Cardiac muscle cell (in vitro differentiated cells and primary cell): Measurements from ENCODE around the gene FOXD4. TPM values are rescaled to one million over a fixed set of nuclear protein-coding genes. Genes with fewer than 3 reads are reported as not detected.
"Not testable (repeated sequence)": the region's sequence is repeated elsewhere in the genome, so short reads cannot be mapped to it uniquely, and the experiment has no call there.

Source experiments
- DNase-seq, 2 donors: peaks; one replicate each; pipeline versions ENCODE4 v3.0.0 to v3.0.0-alpha.2; 2010 to 2017; ENCODE audit warnings: low read depth in 1 of 2, low spot score in 1 of 2
- H3K27ac ChIP-seq: fragments of 200-600 bp; sonication (generic); 2 replicates; pipeline ENCODE4 v1.5.1; 2016
- H3K27me3 ChIP-seq: fragments of 200-600 bp; sonication (generic); 2 replicates; pipeline ENCODE4 v1.6.0; 2016; ENCODE audit warnings: control low read depth
- H3K36me3 ChIP-seq: fragments of 200-600 bp; sonication (generic); 2 replicates; pipeline ENCODE4 v1.5.1; 2016; ENCODE audit warnings: control low read depth
- H3K4me1 ChIP-seq: fragments of 200-600 bp; sonication (generic); 2 replicates; pipeline ENCODE4 v1.8.1; 2017; ENCODE audit warnings: low read depth, mild to moderate bottlenecking, mixed run types
- H3K4me3 ChIP-seq: fragments of 200-600 bp; sonication (generic); 2 replicates; pipeline ENCODE4 v1.5.1; 2016; ENCODE audit warnings: mild to moderate bottlenecking
- H3K9me3 ChIP-seq: fragments of 200-600 bp; sonication (generic); 2 replicates; pipeline ENCODE4 v1.5.1; 2017; ENCODE audit warnings: low read depth, mild to moderate bottlenecking, control low read depth
- polyA plus RNA-seq: library from polyadenylated mRNA; unstranded; fragments of >200 nt; fragmentation: Nextera tagmentation; extraction: Ambion mirVana; gene quantifications from 2 replicates; pipeline ENCODE4 v1.2.1, GENCODE V29; 2016
- total RNA-seq: library from RNA; depleted of rRNA; stranded (reverse); fragments of >200 nt; gene quantifications from 2 replicates; pipeline ENCODE4 v1.2.3, GENCODE V29; 2016

FOXD4 gene
- 0.81 and 1.5 TPM in 2 replicates for total RNA-seq
- not detected in 2 replicates for polyA plus RNA-seq

DNA sequence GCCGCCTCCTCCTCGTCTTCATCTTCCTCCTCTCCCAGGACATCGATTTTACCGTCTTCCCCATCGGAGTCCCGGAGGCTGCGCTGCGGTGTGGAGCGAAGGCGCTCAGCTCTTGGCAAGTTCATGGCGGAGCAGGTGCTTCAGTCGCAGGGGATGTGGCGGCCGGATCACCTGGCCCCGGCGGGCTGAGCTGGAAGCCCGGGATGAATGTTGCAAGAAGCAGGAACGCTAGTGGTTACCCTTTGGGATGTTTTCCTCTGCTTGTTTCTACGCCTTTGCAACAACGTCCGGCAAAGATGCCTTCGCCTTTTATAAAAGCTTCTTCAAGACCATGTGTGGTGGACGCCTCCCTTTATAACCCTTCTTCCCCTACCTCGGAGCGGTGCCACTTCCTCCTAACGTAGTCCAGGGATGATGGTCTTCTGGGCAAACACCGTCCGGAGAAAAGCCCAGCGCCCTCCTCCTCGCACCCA lies at the start of gene FOXD4:
Gene FOXD4 (minus strand): TSS at position 423 of the 473 bp plus-strand sequence. CDS start 298 bp downstream, at position 125.
- not testable (repeated sequence) for H3K4me1 ChIP-seq, DNase-seq, H3K4me3 ChIP-seq

DNA sequence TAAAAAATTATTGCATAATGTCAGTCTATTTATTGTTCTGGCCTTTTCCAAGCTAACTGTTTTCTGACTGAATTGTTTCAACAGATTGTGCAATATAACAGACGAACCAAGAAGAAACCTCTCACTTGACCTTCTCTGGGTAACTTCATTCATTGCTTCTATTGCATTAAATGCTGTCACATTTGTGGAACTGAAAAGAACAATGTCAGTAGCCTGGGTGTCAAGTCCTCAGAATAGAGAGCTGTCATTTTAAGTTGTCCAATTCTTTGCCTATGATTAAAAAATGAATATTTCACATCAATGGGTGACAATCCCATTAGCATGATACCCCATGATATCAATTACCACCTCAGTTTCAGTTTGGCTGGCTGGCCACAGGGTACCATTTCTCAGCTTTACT lies 41.7 kb upstream of the FOXD4 start:
- not testable (repeated sequence) for DNase-seq, H3K9me3 ChIP-seq, H3K4me3 ChIP-seq, H3K27me3 ChIP-seq, H3K36me3 ChIP-seq, H3K4me1 ChIP-seq, H3K27ac ChIP-seq

More for the DNA sequence above, at the start of gene FOXD4:
- H3K27me3 ChIP-seq, result peaks cover 56% of the 10 kb centered on the region
- H3K27ac ChIP-seq, H3K9me3 ChIP-seq, H3K36me3 ChIP-seq: not testable (repeated sequence)

DNA sequence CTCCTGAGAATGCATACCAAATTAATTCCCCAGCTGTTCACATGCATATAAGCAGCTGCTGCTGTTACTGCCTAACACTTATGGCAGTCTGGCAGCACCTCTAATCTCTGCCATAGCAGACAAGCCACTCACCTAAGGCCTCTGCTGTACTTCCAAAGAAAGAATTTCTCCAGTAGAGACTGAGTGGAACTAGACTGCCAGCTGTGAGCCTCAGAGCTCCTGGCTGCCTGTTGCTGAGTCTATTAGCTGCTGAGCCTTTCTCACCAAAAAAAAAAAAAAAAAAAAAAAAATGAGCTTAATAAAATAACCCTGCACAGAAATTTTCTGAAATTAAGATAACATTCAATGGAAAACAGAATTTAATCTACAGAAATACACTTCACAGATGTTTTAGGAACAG lies 33.0 kb upstream of the FOXD4 start:
- not testable (repeated sequence) for H3K4me1 ChIP-seq, H3K9me3 ChIP-seq, H3K27ac ChIP-seq, H3K27me3 ChIP-seq, H3K4me3 ChIP-seq, H3K36me3 ChIP-seq
- DNase-seq, result peak in 1 of 2 donors; percentile 0

DNA sequence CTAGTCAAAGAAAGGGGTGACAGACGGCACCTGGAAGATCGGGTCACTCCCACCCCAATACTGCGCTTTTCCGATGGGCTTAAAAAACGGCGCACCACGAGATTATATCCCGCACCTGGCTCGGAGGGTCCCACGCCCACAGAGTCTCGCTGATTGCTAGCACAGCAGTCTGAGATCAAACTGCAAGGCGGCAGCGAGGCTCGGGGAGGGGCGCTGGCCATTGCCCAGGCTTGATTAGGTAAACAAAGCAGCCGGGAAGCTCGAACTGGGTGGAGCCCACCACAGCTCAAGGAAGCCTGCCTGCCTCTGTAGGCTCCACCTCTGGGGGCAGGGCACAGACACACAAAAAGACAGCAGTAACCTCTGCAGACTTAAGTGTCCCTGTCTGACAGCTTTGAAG lies 21.7 kb upstream of the FOXD4 start:
- H3K27me3 ChIP-seq, H3K27ac ChIP-seq, H3K36me3 ChIP-seq, H3K4me3 ChIP-seq, H3K9me3 ChIP-seq, DNase-seq, H3K4me1 ChIP-seq: not testable (repeated sequence)

DNA sequence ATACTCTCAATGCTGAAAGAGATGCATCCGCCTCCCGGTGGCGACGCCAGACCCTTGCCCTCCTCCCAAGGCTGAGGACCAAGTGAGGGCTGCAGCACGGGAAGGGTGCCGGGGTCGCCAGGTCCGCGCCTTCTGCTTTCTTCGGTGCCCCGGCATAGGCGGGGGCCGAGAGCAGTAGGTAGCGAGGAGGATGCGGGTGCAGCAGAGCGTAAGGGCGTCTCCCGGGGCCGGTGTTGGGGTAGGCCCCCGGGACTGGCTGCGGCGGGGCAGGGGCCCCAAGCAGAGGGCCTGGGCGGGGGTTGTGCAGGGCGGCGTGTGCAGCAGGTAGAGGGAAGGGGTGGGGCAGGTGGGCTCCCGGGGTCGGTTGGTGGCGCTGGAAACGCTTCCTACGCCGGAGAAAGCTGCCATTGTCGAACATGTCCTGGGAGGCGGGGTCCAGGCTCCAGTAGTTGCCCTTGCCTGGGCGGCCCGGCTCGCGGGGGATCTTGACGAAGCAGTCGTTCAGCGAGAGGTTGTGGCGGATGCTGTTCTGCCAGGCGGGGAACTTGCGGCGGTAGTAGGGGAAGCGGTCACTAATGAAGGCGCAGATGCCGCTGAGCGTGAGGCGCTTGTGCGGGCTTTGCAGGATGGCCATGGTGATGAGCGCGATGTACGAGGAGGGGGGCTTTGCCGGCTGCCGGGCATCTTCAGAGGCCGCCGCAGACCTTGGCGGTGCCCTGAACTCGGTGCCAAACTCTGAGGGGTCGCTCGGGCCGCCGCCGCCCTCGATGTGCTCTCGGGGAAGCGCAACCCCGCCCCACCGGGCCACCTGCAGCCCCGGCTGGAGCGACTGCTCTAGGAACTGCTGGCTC lies 848 bp downstream of the FOXD4 start:
- H3K4me1 ChIP-seq, H3K9me3 ChIP-seq, DNase-seq, H3K36me3 ChIP-seq, H3K4me3 ChIP-seq, H3K27ac ChIP-seq: not testable (repeated sequence)
- H3K27me3 ChIP-seq, result peaks cover 63% of the 10 kb centered on the region

DNA sequence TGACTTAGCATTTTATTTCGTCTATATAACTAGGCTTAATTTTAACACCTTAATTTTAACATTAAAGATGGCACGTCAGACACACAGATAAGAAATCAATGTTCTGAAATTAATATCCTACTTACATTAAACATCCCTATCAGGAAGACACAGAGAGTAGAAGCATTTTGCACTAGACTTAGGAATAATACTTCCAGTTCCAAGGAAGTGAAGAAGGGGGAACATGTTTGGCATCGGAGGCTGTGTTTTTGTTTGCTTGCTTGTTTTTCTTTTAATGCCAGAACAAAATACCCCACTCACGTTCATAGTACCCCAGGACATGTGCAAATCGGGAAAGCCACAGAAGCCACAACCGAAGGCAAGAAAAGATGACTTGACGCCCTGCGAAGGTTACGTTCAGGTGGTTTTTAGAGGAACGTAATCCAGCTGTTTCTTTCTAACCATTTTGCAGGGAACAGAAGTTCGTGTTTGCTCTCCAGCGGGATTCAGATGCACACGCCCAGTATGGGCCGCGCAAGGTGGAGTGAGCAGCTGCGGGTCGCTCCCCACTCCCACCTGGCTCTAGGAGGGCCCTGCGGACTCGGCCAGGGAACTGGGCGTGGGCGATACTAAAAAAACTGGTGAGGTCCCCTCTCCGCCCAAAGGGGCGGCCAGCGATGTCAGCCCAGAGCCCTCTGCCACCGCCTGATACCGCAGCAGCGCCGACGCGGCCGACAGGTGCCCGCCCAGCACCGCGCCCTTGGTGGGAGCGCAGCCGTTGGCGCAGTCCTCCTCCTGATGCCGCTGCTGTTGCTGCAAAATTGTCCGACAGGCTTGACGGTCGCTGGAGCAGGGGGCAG lies 1.8 kb downstream of the FOXD4 start:
- H3K4me1 ChIP-seq, DNase-seq, H3K4me3 ChIP-seq, H3K9me3 ChIP-seq, H3K27ac ChIP-seq, H3K36me3 ChIP-seq: not testable (repeated sequence)
- peaks cover 72% of the 10 kb centered on the region for H3K27me3 ChIP-seq

DNA sequence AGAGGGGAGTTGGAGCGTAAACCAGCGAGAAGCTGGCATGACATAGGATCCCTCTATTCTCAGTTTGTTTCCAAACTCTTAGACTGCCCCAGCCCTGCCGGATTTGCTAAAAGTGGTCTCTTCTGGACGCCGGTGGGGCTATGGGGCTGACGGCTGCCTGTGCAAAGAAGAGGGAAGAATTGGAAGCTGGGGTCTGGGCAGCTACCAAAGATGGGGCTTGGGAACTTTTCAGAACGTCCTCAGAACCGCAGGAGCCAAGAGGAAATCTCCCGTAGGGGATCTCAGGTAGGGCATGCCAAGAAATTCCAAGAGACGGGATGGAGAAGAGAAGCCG lies 3.1 kb downstream of the FOXD4 start:
- H3K9me3 ChIP-seq, DNase-seq, H3K4me1 ChIP-seq, H3K36me3 ChIP-seq, H3K4me3 ChIP-seq, H3K27ac ChIP-seq: not testable (repeated sequence)
- H3K27me3 ChIP-seq, result peaks cover 85% of the 10 kb centered on the region

DNA sequence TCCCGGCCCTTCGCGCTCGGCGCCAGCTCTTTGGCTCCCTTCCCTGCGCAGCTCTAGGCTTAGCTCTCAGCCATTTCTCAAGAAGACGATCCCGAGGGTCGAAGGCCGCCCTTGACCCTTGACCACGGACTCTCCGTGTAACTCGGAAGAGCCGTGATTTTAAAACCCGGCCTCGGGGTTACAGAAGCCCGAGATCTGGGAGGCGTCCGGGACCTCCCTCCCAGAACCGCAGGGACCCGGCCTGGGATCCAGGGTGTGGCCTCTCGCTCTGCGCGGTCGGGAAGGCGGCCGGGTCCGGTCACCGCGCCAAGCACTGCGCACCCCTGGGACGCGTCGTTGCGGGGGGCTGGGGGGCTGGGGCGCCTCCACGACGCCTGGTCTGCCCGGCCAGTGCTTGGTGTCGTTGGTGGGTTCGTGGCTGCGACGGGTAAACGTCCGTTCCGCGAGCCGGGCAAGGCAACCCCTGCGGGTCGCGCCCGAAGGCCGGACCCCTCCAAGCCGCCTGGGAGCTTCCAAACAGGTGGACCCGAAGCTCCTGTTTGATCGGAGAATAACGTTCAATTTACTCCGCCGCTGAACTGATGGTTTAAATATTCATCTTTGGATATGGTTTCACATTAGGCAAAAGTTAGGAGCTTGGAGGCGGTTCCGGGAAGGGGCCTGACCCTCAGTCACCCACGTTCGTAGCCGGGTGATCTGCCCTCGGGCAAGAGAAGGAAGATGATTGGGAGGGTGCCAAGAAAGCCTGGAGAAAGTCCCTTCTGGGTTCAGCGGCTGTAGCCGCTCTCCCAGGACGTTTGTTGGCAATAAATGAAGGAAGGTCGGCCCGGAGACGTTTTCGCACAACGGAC lies 3.7 kb downstream of the FOXD4 start:
- Histone ChIP-seq H3K27me3 (peaks cover 91% of the 10 kb centered on the region), H3K4me3 (peak overlapping the region; percentile 11)
- H3K4me1 ChIP-seq, H3K9me3 ChIP-seq, H3K27ac ChIP-seq, H3K36me3 ChIP-seq: not testable (repeated sequence)
- DNase-seq, result peak in 1 of 2 donors; percentile 2

DNA sequence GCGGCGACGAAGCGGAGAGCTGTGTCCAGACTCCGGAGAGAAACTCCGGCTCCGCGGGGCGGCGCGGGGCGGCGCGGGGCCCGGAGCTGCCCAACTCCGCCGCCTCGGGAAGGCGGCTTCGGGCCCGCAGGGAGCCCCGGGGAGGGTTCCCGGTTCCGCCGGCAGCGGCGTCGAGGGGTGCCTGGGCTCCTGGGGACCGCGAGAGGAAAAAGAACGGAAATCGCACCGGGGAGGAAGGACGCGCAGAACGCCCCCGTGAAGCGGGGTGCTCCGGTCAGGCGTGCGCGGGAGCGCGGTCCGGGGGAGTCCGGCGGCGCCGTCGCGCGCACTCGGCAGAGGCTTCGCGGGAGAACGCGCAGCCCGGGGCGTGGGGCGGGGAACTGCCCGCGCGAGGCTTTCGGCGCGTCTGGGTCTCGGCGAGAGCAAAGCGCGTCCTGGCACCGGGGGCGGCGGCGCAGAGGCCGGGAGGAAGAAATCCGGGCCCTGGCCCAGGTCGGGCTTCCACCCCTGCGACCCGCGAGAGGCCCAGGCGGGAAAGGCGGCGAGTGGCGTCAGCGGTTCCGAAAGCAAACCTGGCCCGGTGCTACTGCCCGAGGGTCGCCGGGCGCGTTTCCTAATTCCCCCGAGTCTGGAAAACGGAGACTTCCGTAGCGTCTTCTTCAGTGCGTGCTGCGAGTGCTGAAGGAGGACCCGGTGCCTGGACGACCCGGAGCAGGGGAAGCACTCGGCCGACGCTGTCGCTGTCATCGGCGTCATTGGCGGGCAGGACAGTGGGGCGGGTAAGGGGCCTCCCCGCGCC lies 4.5 kb downstream of the FOXD4 start:
- peaks cover 99% of the 10 kb centered on the region for H3K27me3 ChIP-seq
- H3K9me3 ChIP-seq, H3K27ac ChIP-seq, H3K36me3 ChIP-seq, H3K4me1 ChIP-seq: not testable (repeated sequence)
- H3K4me3 ChIP-seq, result peak overlapping the region; percentile 11
- peak in 1 of 2 donors; percentile 8 for DNase-seq

DNA sequence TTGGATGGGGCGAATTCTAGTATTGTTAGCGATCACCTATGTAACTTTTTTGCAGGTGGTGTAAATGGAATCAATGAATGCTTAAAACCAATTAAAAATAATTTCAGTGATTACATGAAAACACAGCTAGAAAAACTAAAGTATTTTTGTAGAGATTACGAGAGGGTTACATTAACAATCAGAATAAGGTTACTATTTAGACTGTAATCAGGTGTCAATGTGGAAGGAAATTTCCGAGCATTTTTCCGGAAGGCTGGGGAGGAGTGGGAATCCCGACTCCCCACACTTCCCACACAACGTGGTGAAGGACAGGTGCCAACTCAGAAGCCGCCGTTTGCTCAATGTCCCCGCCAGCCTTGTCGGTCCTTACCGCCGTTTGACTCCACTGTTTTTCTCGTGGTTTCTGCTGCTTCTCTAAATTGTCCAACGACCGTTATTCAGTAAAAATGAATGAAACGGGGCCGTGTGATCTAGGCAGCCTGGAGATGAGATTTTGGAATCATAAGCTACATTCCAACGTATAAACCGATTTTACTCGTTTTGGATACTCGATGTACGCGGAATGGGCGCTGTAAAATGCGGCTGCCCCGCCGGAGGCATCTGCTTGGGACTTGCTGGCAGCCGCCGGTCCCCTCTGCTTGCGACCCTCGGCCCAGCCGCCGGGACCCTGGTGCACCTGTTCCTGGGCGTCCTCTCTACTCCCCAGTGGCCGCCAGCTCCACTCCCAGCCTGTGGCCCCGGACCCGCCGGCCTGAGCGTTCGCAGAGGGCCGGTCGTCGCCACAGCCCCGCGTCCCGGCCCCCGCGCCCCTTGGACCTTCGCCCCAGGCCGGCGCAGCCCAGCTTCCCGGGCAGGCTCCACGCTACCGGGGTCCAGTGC lies 5.4 kb downstream of the FOXD4 start:
- not testable (repeated sequence) for H3K27ac ChIP-seq, H3K4me1 ChIP-seq, H3K36me3 ChIP-seq, H3K9me3 ChIP-seq, H3K4me3 ChIP-seq
- DNase-seq, result peak in 1 of 2 donors; percentile 2
- peaks cover 99% of the 10 kb centered on the region for H3K27me3 ChIP-seq

DNA sequence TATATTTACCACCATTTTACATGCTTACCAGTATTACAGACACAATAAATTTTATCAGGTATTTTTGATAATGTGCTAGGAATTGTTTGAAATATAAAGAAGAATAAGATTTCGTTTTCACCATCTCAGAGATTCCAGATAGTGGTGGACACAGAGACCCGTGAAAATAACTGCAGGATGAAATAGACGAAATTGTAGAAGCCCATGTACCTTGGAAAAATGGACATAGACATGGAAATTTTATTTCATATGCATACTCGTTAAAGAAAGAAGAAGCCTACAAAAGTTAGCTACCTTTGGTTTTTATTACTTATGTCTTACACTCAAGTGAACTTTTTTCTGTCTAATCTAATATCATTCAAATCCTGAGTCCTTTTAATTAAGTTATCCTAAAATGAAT lies 7.5 kb downstream of the FOXD4 start:
- not testable (repeated sequence) for H3K4me3 ChIP-seq, H3K36me3 ChIP-seq, H3K27ac ChIP-seq, H3K9me3 ChIP-seq, H3K4me1 ChIP-seq
- peak in 1 of 2 donors; percentile 3 for DNase-seq
- peaks cover 95% of the 10 kb centered on the region for H3K27me3 ChIP-seq

DNA sequence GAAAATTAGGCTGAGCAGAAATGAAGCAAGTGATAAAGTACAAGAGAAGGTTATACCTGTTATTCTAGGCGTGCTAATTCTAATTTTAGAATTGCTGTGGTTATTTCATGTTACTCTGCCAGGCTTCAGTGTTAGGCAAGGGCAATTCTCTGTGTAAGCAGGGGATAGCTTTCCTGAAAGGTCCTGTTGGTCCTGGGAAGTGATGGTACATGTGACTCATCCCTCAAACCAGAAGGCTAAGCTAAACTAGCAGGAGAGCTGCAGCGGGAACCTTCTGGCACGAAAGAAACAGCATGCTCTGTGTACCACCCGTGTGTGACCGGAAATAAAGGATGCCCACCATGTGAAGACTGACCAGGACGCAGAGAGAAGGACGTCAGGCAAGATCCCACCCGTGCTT lies 8.7 kb downstream of the FOXD4 start:
- H3K9me3 ChIP-seq, H3K36me3 ChIP-seq, DNase-seq, H3K27ac ChIP-seq, H3K4me3 ChIP-seq, H3K4me1 ChIP-seq: not testable (repeated sequence)
- peaks cover 93% of the 10 kb centered on the region for H3K27me3 ChIP-seq
